HepG2 (cell line): ENCODE data around the gene CNN3. TPM values are rescaled to one million over a fixed set of nuclear protein-coding genes. Genes with fewer than 3 reads are reported as not detected.
A peak's percentile ranks its signal among the peaks of the same experiment; 100 is the strongest.

Source experiments
- ARNTL ChIP-seq: sonication (generic); formaldehyde crosslinking; IDR thresholded peaks from 2 replicates; pipeline ENCODE4 v1.4.0; 2020; ENCODE audit warnings: mild to moderate bottlenecking, missing genetic modification reagents
- BHLHE40 ChIP-seq: IDR thresholded peaks from 2 replicates; pipeline ENCODE4 v1.6.1; 2011; ENCODE audit warnings: low read length, improper control_type of control experiment
- ELF3 ChIP-seq: IDR thresholded peaks from 2 replicates; pipeline ENCODE4 v1.6.1; 2016; ENCODE audit warnings: missing genetic modification reagents, missing compliant biosample characterization
- FOXA3 ChIP-seq: IDR thresholded peaks from 2 replicates; pipeline ENCODE4 v1.6.1; 2016; ENCODE audit warnings: missing genetic modification reagents, missing compliant biosample characterization
- FOXJ3 ChIP-seq: sonication (generic); formaldehyde crosslinking; IDR thresholded peaks from 2 replicates; pipeline ENCODE4 v1.4.0; 2020; ENCODE audit warnings: missing genetic modification reagents, mild to moderate bottlenecking, borderline replicate concordance
- HNF4G ChIP-seq, 2 experiments: sonication (generic) in 1 of 2; formaldehyde crosslinking in 1 of 2; IDR thresholded peaks; 2 replicates each; pipeline versions ENCODE4 v1.4.0 to v1.6.1; 2011 to 2020; ENCODE audit warnings: borderline replicate concordance in 2 of 2, low read depth in 2 of 2, mild to moderate bottlenecking in 2 of 2, low read length in 1 of 2, missing genetic modification reagents in 1 of 2, moderate library complexity in 1 of 2
- MAX ChIP-seq: IDR thresholded peaks from 2 replicates; pipeline ENCODE4 v1.6.1; 2012; ENCODE audit warnings: inconsistent platforms
- MXD4 ChIP-seq: IDR thresholded peaks from 2 replicates; pipeline ENCODE4 v1.6.1; 2016; ENCODE audit warnings: mild to moderate bottlenecking, missing biosample characterization, missing genetic modification reagents
- SAP130 ChIP-seq: IDR thresholded peaks from 2 replicates; pipeline ENCODE4 v1.6.1; 2016; ENCODE audit warnings: low read depth
- SIX1 ChIP-seq: sonication (generic); formaldehyde crosslinking; IDR thresholded peaks from 2 replicates; pipeline ENCODE4 v1.4.0; 2020; ENCODE audit warnings: missing genetic modification reagents, borderline replicate concordance
- ZFP1 ChIP-seq: IDR thresholded peaks from 2 replicates; pipeline ENCODE4 v1.6.1; 2016
- ZIK1 ChIP-seq: sonication (generic); formaldehyde crosslinking; IDR thresholded peaks from 2 replicates; pipeline ENCODE4 v1.5.0; 2020; ENCODE audit warnings: mild to moderate bottlenecking, low read depth, missing genetic modification reagents, borderline replicate concordance
- ZNF12 ChIP-seq: sonication (generic); formaldehyde crosslinking; IDR thresholded peaks from 2 replicates; pipeline ENCODE4 v1.5.0; 2020; ENCODE audit warnings: missing genetic modification reagents
- ZNF275 ChIP-seq: sonication (generic); formaldehyde crosslinking; IDR thresholded peaks from 2 replicates; pipeline ENCODE4 v1.8.0; 2022; ENCODE audit warnings: missing genetic modification reagents, mild to moderate bottlenecking, inconsistent platforms, borderline replicate concordance
- ZNF431 ChIP-seq: sonication (generic); formaldehyde crosslinking; IDR thresholded peaks from 2 replicates; pipeline ENCODE4 v1.9.0; 2022; ENCODE audit warnings: missing genetic modification reagents, low read depth, mild to moderate bottlenecking, borderline replicate concordance
- ZNF510 ChIP-seq: sonication (generic); formaldehyde crosslinking; IDR thresholded peaks from 2 replicates; pipeline ENCODE4 v1.4.0; 2020; ENCODE audit warnings: low read depth, mild to moderate bottlenecking, missing genetic modification reagents
- ZNF580 ChIP-seq: IDR thresholded peaks from 2 replicates; pipeline ENCODE4 v1.6.1; 2016; ENCODE audit warnings: low read depth, borderline replicate concordance
- ZNF607 ChIP-seq: sonication (generic); formaldehyde crosslinking; IDR thresholded peaks from 2 replicates; pipeline ENCODE4 v1.5.1; 2020; ENCODE audit warnings: missing genetic modification reagents, mild to moderate bottlenecking, borderline replicate concordance
- ZNF652 ChIP-seq: IDR thresholded peaks from 2 replicates; pipeline ENCODE4 v1.6.1; 2016; ENCODE audit warnings: low read depth, borderline replicate concordance
- ZNF709 ChIP-seq: sonication (generic); formaldehyde crosslinking; IDR thresholded peaks from 2 replicates; pipeline ENCODE4 v1.5.0; 2020; ENCODE audit warnings: mild to moderate bottlenecking, missing genetic modification reagents
- ZNF772 ChIP-seq: sonication (generic); formaldehyde crosslinking; IDR thresholded peaks from 2 replicates; pipeline ENCODE4 v1.5.0; 2020; ENCODE audit warnings: mild to moderate bottlenecking, missing genetic modification reagents
- ZNF841 ChIP-seq: sonication (generic); formaldehyde crosslinking; IDR thresholded peaks from 2 replicates; pipeline ENCODE4 v1.8.1; 2023; ENCODE audit warnings: missing genetic modification reagents, borderline replicate concordance
- polyA plus RNA-seq, 8 experiments: library from polyadenylated mRNA; depleted of rRNA in 3 of 8; stranded (reverse) in 7 of 8; unstranded in 1 of 8; fragments of >200 nt; fragmentation: Illumina TruSeq in 4 of 8; extraction: Trizol in 4 of 8; gene quantifications; 2 replicates each; pipeline versions ENCODE4 v1.2.1 to v1.2.3, GENCODE V29; 2011 to 2016; ENCODE audit warnings: low read depth in 4 of 8, missing spikeins in 1 of 8, mixed read lengths in 1 of 8; ENCODE audit not compliant: insufficient read depth in 1 of 8
- total RNA-seq, 5 experiments: library from RNA; depleted of rRNA; stranded (reverse); fragments of >200 nt; fragmentation: Illumina TruSeq; extraction: Trizol; gene quantifications; 2 replicates each; pipeline ENCODE4 v1.2.3, GENCODE V29; 2016; ENCODE audit warnings: low read depth in 1 of 5
- TF ChIP-seq, protein P1 (sequence below), 2 experiments: fragments of 450-650 bp in 1 of 2; sonication (generic) in 1 of 2; formaldehyde crosslinking; IDR thresholded peaks; 2 replicates each; pipeline versions ENCODE4 v1.5.0 to v1.8.0; 2020 to 2022; ENCODE audit warnings: mild to moderate bottlenecking in 1 of 2, missing genetic modification reagents in 1 of 2
- TF ChIP-seq, protein P2 (sequence below): sonication (generic); formaldehyde crosslinking; IDR thresholded peaks from 2 replicates; pipeline ENCODE4 v1.4.0; 2020; ENCODE audit warnings: missing genetic modification reagents, low read depth, mild to moderate bottlenecking, borderline replicate concordance

The CNN3 gene
- total and polyA plus RNA-seq, 2 of the 13 experiments (the other 11 are each of a cell fraction or from before 2014, with no cell fraction given) = 113 to 223 TPM

DNA sequence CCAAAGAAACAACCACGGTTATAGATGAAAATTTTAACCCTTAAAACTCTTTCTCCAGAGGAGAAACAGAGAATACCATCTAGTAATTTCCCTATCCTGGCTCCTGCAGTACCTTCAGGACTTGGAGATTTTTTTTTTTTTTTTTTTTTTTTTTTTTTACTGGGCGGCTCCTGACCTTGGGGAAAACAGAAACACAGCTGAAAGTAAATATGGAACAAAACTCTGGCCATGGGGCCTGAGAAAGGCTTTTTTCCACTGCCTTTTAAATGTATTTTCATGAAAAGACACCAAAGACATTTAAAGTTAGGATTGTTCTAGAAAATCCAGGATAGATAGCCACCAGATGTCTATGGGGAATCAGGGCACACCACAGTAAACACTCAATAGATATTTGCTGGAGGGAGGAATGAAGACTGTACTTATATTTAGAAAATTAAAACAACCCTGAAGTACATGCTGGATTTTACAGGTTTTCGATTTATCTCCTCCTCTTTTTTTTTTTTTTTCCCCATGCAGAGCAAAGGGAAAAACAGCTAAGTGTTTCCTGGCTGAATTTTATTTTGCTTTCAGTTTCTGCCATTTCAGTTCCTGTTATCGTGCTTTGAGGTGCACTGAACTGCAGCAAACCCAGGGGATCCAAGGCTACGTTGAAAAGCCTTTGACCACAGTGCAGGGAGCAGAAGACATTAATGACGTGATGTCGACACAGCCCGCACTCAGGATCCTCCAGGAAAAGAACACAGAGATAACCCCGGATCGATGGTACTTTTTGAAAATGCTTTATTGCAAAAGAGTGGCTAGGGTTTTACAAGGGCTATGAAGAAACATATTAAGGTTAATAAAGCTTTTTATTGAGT is 35.7 kb upstream of the CNN3 start (continued):
- TF ChIP-seq, protein P1, sequence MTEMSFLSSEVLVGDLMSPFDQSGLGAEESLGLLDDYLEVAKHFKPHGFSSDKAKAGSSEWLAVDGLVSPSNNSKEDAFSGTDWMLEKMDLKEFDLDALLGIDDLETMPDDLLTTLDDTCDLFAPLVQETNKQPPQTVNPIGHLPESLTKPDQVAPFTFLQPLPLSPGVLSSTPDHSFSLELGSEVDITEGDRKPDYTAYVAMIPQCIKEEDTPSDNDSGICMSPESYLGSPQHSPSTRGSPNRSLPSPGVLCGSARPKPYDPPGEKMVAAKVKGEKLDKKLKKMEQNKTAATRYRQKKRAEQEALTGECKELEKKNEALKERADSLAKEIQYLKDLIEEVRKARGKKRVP (CRISPR knock-in tag; IDR thresholded peaks at IDR 0.05) = peak in 1 of 2 experiments; percentile 15; a peak in 1 of 4 replicates
- TF ChIP-seq ARNTL (CRISPR knock-in tag) (peak; percentile 25; the same call in 1 of the 2 replicates), ZNF652 (CRISPR knock-in tag) (peak; percentile 65), FOXA3 (CRISPR knock-in tag) (peak; percentile 65), FOXJ3 (CRISPR knock-in tag) (peak; percentile 60; the same call in 1 of the 2 replicates), ZNF275 (CRISPR knock-in tag) (no peak), ZFP1 (CRISPR knock-in tag) (peak; percentile 68; the same call in 1 of the 2 replicates), ZNF510 (no peak), SIX1 (CRISPR knock-in tag) (peak; percentile 54; the same call in 1 of the 2 replicates), MXD4 (CRISPR knock-in tag) (peak; percentile 34; the same call in 1 of the 2 replicates), MAX (0 out of 2 replicates have a peak, but pooled peaks have one; percentile 35), ZNF580 (peak; percentile 61; the same call in 1 of the 2 replicates), ZNF607 (CRISPR knock-in tag) (peak; percentile 57; the same call in 1 of the 2 replicates), ZNF12 (peak; percentile 37; the same call in 1 of the 2 replicates), ZNF772 (CRISPR knock-in tag) (peak; percentile 61; the same call in 1 of the 2 replicates), BHLHE40 (no peak), ZNF431 (CRISPR knock-in tag) (no peak), ZIK1 (CRISPR knock-in tag) (no peak), ZNF841 (CRISPR knock-in tag) (no peak), SAP130 (peak; percentile 71), HNF4G (IDR thresholded peaks at IDR 0.05; ENCODE audit: borderline replicate concordance, low read depth, low read length) (peak; percentile 84), HNF4G (CRISPR knock-in tag; IDR thresholded peaks at IDR 0.05; ENCODE audit: borderline replicate concordance, low read depth) (peak; percentile 51; the same call in 1 of the 2 replicates), ELF3 (CRISPR knock-in tag) (peak; percentile 75), ZNF709 (CRISPR knock-in tag) (0 out of 2 replicates have a peak, but pooled peaks have one; percentile 47)
- TF ChIP-seq, protein P2, sequence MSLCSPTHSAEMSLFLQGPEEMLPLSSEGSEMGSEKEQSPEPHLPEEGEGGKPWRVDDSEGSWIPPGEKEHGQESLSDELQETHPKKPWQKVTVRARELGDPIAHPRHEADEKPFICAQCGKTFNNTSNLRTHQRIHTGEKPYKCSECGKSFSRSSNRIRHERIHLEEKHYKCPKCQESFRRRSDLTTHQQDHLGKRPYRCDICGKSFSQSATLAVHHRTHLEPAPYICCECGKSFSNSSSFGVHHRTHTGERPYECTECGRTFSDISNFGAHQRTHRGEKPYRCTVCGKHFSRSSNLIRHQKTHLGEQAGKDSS (CRISPR knock-in tag) = 0 out of 2 replicates have a peak, but pooled peaks have one; percentile 42
